ENCODE results near the gene JMJD1C.
A peak's percentile ranks its signal among the peaks of the same experiment; 100 is the strongest.
"Not testable (repeated sequence)": the region's sequence is repeated elsewhere in the genome, so short reads cannot be mapped to it uniquely, and the experiment has no call there.

JMJD1C gene

GRCh38 chr10:63161592-63161991 lies 304.2 kb downstream of the JMJD1C start:
- no peak for FAIRE-seq

- peak; percentile 64 for FAIRE-seq
These were observed 307.7 kb downstream of the JMJD1C start for GRCh38 chr10:63157845-63158624.

- FAIRE-seq, result no peak
These were observed 309.5 kb downstream of the JMJD1C start for GRCh38 chr10:63156236-63156635.

- FAIRE-seq, result no peak
These were observed 310.3 kb downstream of the JMJD1C start for GRCh38 chr10:63155388-63156020.

GRCh38 chr10:63154546-63155387 lies 311.0 kb downstream of the JMJD1C start:
- no peak for FAIRE-seq

DNA sequence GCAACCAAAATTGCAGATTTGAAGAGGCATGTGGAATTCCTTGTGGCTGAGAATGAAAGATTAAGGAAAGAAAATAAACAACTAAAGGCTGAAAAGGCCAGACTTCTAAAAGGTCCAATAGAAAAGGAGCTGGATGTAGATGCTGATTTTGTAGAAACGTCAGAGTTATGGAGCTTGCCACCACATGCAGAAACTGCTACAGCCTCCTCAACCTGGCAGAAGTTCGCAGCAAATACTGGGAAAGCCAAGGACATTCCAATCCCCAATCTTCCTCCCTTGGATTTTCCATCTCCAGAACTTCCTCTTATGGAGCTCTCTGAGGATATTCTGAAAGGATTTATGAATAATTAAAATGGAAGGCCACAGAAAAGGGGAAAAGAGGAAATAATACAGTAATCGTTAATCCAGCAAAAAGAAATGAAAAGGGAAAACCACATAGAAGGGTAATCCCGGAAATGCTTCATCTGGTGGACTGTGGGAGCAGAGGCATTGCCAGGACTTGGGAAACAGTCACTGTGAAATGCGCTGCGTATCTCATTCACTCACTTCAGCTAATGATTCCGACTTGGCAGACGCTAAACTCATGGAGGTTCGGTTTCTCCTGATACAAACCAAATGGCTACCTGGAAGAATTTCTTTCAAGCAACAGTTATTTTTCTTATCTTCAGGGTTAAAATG lies 311.8 kb downstream of the JMJD1C start:
- not testable (repeated sequence) for FAIRE-seq

DNA sequence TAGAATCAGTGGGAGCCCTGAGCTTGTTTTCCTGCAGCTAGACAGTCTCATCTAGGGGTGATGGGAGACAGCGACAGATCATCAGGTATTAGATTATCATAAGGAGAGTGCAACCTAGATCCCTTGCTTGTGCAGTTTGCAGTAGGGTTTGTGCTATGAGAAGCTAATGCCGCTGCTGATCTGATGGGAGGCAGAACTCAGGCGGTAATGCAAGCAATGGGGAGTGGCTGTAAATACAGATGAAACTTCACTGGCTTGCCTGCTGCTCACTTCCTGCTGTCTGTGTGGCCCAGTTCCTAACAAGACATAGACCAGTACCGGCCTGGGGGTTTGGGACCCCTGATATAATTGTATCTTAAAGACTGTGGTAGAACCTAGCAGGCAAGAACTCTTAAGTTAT lies 315.0 kb downstream of the JMJD1C start:
- FAIRE-seq, result no peak

GRCh38 chr10:63146503-63146902 lies 319.3 kb downstream of the JMJD1C start:
- no peak for FAIRE-seq

DNA sequence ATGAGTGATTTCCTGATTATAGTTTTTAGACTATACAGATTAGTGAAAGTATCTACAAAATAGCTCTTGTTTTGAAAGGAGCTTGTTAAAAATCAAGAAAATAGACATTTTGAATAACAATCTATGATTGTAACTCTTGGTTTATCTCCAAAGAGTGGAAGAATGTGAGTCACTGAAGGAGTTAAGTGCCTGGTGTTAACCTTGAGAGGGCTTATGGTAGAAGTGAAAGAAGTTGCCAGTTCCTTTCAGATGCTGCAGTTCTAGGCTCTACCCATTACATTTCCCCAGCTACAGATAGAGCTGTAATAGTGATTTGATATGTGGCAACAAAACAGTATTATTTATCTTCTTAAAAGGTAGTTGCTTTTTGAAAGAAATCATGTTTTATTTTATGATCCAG lies 320.0 kb downstream of the JMJD1C start:
- FAIRE-seq, result no peak

- FAIRE-seq, result no peak
These were observed 321.8 kb downstream of the JMJD1C start for GRCh38 chr10:63143987-63144386.

DNA sequence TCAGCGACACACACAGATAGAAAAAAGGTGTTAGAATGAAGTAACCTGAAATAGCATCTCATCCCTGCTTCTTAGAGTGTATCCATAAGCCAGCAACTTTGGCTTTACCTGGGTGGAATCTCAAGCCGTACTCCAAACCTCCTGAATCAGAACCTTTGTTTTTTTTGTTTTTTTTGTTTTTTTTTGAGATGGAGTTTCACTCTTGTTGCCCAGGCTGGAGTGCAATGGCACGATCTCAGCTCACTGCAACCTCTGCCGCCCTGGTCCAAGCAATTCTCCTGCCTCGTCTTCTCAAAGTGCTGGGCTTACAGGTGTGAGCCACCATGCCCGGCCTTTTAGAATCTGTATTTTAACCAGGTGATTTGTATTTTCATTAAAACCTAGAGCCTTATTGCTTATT lies 323.6 kb downstream of the JMJD1C start:
- FAIRE-seq, result no peak

DNA sequence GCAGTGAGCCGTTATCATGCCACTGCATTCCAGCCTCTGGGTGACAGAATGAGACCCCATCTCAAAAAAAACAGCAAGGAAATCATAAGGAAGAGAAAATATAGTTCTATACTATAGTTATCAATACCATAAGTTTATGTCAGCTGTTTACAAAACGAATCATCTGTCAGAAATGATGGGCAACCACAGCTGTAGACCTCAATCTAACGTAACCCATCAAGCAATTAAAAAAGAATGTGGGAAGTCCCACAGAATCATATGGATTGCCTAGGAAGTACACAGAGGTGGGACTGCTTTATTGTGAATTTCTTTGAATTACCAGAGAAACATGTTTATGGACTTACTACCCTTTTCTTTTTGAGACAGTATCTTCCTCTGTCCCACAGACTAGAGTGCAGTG lies 325.7 kb downstream of the JMJD1C start:
- FAIRE-seq, result no peak

- no peak for FAIRE-seq
These were observed 328.5 kb downstream of the JMJD1C start for GRCh38 chr10:63137306-63137705.

DNA sequence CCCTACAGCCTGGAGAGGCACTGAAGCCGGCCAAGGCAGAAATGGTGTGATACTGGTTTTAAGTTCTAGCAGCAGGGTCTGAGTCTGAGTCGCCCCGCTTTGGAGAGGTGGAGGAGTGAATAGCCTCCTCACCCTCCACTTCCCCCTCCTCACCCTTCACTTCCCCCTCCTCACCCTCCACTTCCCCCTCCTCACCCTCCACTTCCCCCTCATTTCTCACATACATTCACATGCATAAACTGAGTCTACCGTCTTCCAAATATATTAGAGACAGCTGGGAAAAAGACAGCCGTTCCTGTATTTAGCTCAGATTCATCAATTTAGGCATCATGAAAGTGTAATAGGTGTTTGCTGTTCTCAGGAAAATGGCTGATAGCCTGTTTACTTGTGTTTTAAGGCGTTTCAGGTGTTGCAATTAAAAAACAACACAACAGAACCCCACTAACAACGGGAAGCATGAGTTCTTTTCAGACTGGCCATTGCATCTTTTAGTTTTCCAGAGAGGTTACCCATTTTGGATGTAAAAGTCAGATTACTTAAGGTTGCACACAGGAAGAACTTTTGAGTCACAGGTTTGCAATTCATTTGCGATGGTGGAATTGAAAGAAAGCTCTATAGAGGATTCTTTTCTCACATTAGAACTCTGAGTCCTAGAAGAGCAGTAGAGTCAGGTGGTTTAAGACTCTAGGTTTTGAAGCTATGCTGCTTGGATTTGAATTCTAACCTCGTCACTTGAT lies 331.8 kb downstream of the JMJD1C start:
- no peak for FAIRE-seq

DNA sequence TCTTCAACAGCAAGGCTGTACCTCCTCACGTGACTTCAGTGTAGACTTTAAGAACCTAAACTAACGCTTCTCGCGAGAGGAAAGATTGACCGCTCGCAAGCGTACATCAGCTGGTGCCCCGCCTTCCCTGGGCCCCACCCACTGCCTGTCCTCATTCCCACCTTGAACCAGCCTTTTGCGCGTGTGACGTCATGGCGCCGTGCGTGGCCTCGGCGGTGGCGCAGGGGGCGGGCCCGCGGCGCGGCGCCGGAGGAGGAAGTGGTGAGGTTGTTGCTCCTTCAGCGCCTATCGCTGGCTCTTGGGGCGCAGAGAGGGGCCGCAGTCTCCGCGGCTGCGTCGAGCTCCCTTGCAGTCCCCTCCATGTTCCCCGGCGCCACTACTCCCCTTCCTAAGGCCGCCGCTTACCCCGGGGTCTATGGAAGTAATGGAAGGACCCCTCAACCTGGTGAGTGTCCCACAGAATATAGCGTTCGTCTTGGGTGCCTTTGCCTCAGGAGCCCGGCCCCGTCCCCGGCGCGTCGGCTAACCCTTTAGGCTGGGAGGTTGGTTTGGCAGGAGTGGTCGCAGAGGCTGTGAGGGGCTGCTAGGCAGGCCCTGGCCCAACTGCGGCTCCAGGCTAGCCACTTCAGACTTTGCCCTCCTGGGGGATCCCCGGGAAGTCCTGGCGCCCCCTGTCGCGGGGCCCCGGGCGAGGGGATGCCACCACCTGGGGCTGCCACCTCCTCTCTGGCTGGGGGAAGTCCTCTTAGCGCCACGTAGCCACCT lies 332.5 kb downstream of the JMJD1C start, which contains the start of gene NRBF2:
NRBF2 (plus strand) TSS at position 273 of the 765 bp plus-strand sequence; CDS start at position 416, 143 bp downstream.
- FAIRE-seq, result peak; percentile 63

GRCh38 chr10:63132651-63133055 lies 333.1 kb downstream of the JMJD1C start:
- no peak for FAIRE-seq

DNA sequence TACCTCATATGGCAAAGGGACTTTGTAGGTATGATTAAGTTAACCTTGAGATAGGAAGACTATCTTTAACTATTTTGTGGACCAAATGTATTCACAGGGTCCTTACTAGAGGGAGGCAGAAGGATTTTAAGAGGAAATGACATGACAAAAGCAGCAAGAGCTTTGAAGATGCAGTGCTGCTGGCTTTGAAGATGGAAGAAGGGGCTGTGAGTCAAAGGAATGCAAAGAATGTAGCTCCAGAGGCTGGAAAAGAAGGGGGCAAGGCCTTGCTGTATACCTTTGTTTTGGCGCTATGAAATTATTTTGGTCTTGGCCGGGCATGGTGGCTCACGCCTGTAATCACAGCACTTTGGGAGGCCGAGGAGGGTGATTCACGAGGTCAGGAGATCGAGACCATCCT lies 335.9 kb downstream of the JMJD1C start:
- no peak for FAIRE-seq

DNA sequence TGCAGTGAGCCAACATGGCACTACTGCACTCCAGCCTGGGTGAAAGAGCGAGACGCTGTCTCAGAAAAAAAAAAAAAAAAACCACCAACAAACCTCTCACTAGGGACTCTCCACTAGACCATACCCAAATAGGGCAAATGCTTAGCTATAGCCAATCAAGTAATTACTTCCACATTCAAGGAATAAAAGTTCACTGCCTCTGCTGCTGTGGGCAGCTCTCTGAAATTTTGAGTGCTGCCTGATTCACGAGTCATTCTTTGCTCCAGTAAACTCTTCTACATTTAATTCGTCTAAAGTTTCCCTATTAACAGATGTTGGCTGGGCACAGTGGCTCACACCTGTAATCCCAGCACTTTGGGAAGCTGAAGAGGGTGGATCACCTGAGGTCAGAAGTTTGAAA lies 337.3 kb downstream of the JMJD1C start:
- no peak for FAIRE-seq

GRCh38 chr10:63125459-63125858 lies 340.3 kb downstream of the JMJD1C start:
- no peak for FAIRE-seq

DNA sequence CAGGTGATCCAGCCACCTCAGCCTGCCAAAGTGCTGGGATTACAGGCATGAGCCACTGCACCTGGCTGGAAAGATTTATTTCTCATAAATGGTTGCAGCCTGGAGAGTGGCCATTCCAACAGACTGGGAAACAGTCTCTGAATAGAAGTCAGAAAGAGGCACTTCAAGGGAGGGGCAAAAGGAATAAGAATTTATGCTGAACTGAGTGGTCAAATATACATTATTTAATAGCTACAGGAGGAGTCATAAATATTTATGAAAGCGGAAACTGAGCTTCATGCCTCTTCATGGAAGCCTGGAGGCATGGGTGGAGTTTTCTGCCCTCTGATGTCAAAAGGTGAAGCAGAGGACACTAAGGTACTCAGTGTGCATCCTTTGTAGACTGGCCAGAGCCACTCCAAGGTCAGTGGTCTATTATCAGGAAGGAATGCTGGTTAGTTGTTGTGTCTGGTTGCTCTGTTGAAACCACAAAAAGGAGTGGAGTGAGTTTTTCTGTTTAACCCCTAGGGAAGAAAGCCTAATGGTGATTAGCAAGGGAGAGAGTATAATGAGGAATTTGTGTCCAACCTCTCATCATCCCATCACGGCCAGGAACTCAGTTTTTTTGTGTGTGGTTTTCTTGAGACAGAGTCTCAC lies 341.9 kb downstream of the JMJD1C start:
- no peak for FAIRE-seq

DNA sequence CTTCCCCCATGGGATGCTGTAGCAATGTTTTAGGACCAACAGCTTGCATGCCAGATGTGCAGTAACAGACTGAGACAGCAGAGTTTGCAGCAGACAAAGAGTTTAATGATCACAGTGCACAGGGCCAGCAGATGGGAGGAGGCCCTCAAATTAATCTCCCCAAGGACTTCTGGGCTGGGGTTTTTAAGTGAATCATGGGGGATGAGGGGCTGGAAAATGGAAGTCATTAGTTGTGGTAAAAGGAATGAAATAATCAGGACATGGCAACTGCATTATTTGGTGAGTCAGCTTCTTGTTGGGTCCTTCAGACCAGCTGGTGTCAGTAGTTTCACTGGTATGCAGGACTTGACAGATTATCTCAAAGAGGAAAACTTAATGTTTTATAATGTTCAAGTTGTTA lies 345.2 kb downstream of the JMJD1C start:
- no peak for FAIRE-seq

All from G401.6 (cell line).